Liver (tissue), 3 donors: Measurements from ENCODE around the gene RASIP1.

Source experiments
- GABPA ChIP-seq, 2 donors: IDR thresholded peaks in 1 of 2; conservative IDR thresholded peaks in 1 of 2; 2 replicates each; pipeline ENCODE4 v1.6.1; 2016; ENCODE audit warnings: antibody characterized with exemption in 2 of 2, mild to moderate bottlenecking in 1 of 2, moderate library complexity in 1 of 2
- RAD21 ChIP-seq, 2 donors: IDR thresholded peaks; 2 replicates each; pipeline ENCODE4 v1.6.1; 2016; ENCODE audit warnings: antibody characterized with exemption in 2 of 2, mild to moderate bottlenecking in 2 of 2
- RXRA ChIP-seq, 2 donors: IDR thresholded peaks; 2 replicates each; pipeline ENCODE4 v1.6.1; 2017 to 2018; ENCODE audit warnings: antibody characterized with exemption in 2 of 2, mild to moderate bottlenecking in 1 of 2
- SP1 ChIP-seq: IDR thresholded peaks from 2 replicates; pipeline ENCODE4 v1.6.1; 2018; ENCODE audit warnings: antibody characterized with exemption, mild to moderate bottlenecking
- TAF1 ChIP-seq: conservative IDR thresholded peaks from 2 replicates; pipeline ENCODE4 v1.6.1; 2016; ENCODE audit warnings: antibody characterized with exemption, mild to moderate bottlenecking
- YY1 ChIP-seq: IDR thresholded peaks from 2 replicates; pipeline ENCODE4 v1.6.1; 2016; ENCODE audit warnings: antibody characterized with exemption, mild to moderate bottlenecking
- TF ChIP-seq, protein P1 (sequence below): IDR thresholded peaks from 2 replicates; pipeline ENCODE4 v1.6.1; 2016; ENCODE audit warnings: antibody characterized with exemption
- TF ChIP-seq, protein P2 (sequence below): fragments of 150-350 bp; IDR thresholded peaks from 2 replicates; pipeline ENCODE4 v1.5.1; 2017; ENCODE audit warnings: improper control_type of control experiment, low read depth, low read length; ENCODE audit not compliant: missing input control
- TF ChIP-seq, protein P3 (sequence below): IDR thresholded peaks from 2 replicates; pipeline ENCODE4 v1.6.1; 2016; ENCODE audit warnings: antibody characterized with exemption
- TF ChIP-seq, protein P4 (sequence below): IDR thresholded peaks from 2 replicates; pipeline ENCODE4 v1.6.1; 2016; ENCODE audit warnings: antibody characterized with exemption, mild to moderate bottlenecking
- donor health status: healthy.
- donor health status: healthy.

DNA sequence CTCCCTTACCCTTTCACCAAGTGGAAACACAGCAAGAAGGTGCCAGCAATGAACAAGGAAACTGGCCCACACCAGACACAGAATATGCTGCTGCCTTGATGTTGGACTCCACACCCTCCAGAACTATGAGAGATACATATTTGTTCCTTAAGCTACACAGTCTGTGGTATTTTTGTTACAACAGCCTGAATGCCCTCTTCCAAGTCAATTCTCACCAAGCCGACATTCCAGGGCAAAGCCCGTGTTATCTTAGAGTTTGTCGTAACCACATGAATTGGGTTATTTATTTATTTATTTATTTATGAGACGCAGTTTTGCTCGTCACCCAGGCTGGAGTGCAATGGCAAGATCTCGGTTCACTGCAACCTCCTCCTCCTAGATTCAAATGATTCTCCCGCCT, 29.9 kb upstream of the RASIP1 start:
- TF ChIP-seq, protein P1, sequence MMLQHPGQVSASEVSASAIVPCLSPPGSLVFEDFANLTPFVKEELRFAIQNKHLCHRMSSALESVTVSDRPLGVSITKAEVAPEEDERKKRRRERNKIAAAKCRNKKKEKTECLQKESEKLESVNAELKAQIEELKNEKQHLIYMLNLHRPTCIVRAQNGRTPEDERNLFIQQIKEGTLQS, result no peak
- TF ChIP-seq RAD21 (IDR thresholded peaks at IDR 0.05), result no peak
- TF ChIP-seq, protein P2, sequence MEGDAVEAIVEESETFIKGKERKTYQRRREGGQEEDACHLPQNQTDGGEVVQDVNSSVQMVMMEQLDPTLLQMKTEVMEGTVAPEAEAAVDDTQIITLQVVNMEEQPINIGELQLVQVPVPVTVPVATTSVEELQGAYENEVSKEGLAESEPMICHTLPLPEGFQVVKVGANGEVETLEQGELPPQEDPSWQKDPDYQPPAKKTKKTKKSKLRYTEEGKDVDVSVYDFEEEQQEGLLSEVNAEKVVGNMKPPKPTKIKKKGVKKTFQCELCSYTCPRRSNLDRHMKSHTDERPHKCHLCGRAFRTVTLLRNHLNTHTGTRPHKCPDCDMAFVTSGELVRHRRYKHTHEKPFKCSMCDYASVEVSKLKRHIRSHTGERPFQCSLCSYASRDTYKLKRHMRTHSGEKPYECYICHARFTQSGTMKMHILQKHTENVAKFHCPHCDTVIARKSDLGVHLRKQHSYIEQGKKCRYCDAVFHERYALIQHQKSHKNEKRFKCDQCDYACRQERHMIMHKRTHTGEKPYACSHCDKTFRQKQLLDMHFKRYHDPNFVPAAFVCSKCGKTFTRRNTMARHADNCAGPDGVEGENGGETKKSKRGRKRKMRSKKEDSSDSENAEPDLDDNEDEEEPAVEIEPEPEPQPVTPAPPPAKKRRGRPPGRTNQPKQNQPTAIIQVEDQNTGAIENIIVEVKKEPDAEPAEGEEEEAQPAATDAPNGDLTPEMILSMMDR, result no peak
- no peak for TF ChIP-seq SP1
- TF ChIP-seq, protein P3, sequence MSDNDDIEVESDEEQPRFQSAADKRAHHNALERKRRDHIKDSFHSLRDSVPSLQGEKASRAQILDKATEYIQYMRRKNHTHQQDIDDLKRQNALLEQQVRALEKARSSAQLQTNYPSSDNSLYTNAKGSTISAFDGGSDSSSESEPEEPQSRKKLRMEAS, result no peak
- TF ChIP-seq TAF1, result no peak
- TF ChIP-seq, protein P4, sequence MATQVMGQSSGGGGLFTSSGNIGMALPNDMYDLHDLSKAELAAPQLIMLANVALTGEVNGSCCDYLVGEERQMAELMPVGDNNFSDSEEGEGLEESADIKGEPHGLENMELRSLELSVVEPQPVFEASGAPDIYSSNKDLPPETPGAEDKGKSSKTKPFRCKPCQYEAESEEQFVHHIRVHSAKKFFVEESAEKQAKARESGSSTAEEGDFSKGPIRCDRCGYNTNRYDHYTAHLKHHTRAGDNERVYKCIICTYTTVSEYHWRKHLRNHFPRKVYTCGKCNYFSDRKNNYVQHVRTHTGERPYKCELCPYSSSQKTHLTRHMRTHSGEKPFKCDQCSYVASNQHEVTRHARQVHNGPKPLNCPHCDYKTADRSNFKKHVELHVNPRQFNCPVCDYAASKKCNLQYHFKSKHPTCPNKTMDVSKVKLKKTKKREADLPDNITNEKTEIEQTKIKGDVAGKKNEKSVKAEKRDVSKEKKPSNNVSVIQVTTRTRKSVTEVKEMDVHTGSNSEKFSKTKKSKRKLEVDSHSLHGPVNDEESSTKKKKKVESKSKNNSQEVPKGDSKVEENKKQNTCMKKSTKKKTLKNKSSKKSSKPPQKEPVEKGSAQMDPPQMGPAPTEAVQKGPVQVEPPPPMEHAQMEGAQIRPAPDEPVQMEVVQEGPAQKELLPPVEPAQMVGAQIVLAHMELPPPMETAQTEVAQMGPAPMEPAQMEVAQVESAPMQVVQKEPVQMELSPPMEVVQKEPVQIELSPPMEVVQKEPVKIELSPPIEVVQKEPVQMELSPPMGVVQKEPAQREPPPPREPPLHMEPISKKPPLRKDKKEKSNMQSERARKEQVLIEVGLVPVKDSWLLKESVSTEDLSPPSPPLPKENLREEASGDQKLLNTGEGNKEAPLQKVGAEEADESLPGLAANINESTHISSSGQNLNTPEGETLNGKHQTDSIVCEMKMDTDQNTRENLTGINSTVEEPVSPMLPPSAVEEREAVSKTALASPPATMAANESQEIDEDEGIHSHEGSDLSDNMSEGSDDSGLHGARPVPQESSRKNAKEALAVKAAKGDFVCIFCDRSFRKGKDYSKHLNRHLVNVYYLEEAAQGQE, result no peak
- no peak for TF ChIP-seq GABPA (IDR thresholded peaks at IDR 0.05 in 1 of 2, conservative IDR thresholded peaks at IDR 0.05 in 1 of 2)
- no peak for TF ChIP-seq RXRA (IDR thresholded peaks at IDR 0.05)
- no peak for TF ChIP-seq YY1
